Stomach (tissue), 4 donors: ENCODE results near the gene C4orf50.

Experiments used
- EP300 ChIP-seq: sonication (generic); formaldehyde crosslinking; IDR thresholded peaks from one replicate; pipeline ENCODE4 v1.6.1; 2017; ENCODE audit warnings: antibody characterized with exemption
- POLR2A ChIP-seq, 4 donors: fragments of 450-650 bp; IDR thresholded peaks; one replicate each; pipeline ENCODE4 v1.6.1; 2016; ENCODE audit warnings: antibody characterized with exemption in 4 of 4, control low read depth in 2 of 4, mild to moderate bottlenecking in 1 of 4, moderate library complexity in 1 of 4
- POLR2AphosphoS5 ChIP-seq, 3 donors: sonication (generic); formaldehyde crosslinking; IDR thresholded peaks; one replicate each; pipeline ENCODE4 v1.6.1; 2016; ENCODE audit warnings: antibody characterized with exemption in 3 of 3
- TF ChIP-seq, protein P1 (sequence below), 7 experiments: fragments of 450-650 bp in 4 of 7; fragments of 200-600 bp in 3 of 7; sonication (generic) in 3 of 7; IDR thresholded peaks; one replicate each; pipeline ENCODE4 v1.5.1; 2016 to 2019; ENCODE audit warnings: antibody characterized with exemption in 7 of 7, control low read depth in 2 of 7, mild to moderate bottlenecking in 1 of 7

DNA sequence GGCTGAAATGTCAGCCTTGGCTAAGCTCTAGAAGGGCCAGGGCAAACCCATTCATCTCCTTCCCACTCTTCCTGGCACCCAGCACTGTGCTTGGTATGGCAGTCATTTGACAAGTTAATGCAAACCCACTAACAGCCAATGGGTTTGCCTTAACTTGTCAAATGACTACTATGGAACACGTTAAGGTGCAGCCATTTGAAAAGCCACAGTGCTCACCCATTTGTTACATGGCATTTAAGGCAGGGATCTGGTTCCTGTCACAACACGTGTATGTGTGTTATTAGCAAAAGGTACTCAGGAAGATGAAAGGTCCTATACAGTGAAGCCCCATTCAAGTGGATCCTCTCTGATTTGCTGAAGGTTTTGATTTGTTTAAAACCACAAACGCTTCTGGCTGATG lies 132.5 kb downstream of the C4orf50 start:
- no peak for TF ChIP-seq POLR2AphosphoS5 (IDR thresholded peaks at IDR 0.05)
- TF ChIP-seq EP300 = no peak
- TF ChIP-seq, protein P1, sequence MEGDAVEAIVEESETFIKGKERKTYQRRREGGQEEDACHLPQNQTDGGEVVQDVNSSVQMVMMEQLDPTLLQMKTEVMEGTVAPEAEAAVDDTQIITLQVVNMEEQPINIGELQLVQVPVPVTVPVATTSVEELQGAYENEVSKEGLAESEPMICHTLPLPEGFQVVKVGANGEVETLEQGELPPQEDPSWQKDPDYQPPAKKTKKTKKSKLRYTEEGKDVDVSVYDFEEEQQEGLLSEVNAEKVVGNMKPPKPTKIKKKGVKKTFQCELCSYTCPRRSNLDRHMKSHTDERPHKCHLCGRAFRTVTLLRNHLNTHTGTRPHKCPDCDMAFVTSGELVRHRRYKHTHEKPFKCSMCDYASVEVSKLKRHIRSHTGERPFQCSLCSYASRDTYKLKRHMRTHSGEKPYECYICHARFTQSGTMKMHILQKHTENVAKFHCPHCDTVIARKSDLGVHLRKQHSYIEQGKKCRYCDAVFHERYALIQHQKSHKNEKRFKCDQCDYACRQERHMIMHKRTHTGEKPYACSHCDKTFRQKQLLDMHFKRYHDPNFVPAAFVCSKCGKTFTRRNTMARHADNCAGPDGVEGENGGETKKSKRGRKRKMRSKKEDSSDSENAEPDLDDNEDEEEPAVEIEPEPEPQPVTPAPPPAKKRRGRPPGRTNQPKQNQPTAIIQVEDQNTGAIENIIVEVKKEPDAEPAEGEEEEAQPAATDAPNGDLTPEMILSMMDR (IDR thresholded peaks at IDR 0.05) = no peak
- no peak for TF ChIP-seq POLR2A (IDR thresholded peaks at IDR 0.05)
